ENCODE data around the gene LGI4.
"Not testable (repeated sequence)": the region's sequence is repeated elsewhere in the genome, so short reads cannot be mapped to it uniquely, and the experiment has no call there.

The LGI4 gene

DNA sequence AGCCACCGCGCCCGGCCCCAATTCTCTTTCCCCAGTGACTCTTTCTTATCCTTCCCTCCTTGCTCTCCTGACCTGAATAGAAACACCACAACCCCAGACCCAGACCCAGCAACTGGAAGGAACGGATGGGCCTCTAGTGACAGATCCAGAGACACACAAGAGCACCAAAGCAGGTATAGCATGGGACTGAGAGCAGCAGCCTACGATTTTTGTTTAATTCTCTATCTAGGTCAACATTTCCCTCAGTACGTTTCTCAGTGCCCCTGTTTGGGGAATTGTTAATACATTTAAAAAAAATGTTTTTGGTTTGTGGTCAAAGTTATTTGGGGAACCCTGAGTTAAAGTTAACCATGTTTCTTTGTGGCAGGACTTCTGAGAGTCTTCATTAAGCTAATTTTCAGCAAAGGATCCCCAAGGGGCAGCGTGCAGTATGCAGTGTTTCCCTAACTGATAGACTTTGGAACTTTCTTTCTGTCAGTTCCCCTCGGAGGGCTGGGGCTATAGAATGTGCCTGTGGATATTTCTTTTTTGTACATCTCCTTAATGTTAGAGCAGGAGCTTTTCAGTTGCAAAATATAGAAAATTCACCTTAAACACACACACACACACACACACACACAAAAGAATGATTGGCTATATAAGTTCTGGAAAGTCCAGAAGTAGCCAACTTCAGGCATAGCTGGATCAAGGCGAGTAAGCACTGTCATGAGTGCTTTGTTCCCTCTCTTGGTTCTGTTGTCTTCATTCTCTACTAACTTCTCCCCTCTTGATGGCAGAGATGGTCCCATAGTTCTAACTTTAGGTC is 26.0 kb upstream of the LGI4 start:
- no peak for DNase-seq (ENCODE audit: low spot score)

DNA sequence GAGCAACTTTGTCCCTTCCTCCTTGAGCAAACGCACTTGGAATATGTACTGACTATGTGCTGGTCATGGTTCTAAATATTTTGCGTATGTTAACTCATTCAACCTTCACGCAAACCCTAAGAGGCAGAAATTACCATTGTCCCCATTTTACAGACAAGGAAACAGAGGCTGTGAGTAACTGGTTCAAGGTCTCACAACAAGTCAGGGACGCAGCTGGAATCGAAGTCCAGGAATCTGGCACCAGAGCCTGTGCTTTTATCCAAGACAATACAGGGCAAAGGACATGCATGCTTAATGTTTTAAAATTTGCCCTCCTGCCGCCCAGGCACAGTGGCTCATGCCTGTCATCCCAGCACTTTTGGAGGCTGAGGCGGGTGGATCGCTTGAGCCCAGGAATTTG is 24.7 kb upstream of the LGI4 start:
- DNase-seq (ENCODE audit: low spot score) = no peak

GRCh38 chr19:35157431-35157830 is 22.6 kb upstream of the LGI4 start:
- no peak for DNase-seq (ENCODE audit: low spot score)

DNA sequence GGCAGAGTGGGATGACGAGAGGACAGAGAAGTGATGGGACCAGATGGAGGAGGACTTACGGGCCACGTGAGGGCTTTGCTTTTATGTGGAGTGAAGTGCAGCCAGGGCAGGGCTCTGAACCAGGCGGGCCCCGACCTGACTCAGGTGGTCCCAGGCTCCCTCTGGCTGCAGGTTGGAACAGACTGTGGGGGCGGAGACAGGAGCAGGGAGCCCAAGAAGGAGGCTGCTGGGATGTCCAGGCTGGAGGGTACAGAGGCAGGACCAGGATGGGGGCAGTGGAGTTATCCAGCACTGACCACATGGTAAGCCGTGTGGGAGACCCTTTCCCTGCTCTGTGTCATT is 21.8 kb upstream of the LGI4 start:
- DNase-seq (ENCODE audit: low spot score) = no peak

DNA sequence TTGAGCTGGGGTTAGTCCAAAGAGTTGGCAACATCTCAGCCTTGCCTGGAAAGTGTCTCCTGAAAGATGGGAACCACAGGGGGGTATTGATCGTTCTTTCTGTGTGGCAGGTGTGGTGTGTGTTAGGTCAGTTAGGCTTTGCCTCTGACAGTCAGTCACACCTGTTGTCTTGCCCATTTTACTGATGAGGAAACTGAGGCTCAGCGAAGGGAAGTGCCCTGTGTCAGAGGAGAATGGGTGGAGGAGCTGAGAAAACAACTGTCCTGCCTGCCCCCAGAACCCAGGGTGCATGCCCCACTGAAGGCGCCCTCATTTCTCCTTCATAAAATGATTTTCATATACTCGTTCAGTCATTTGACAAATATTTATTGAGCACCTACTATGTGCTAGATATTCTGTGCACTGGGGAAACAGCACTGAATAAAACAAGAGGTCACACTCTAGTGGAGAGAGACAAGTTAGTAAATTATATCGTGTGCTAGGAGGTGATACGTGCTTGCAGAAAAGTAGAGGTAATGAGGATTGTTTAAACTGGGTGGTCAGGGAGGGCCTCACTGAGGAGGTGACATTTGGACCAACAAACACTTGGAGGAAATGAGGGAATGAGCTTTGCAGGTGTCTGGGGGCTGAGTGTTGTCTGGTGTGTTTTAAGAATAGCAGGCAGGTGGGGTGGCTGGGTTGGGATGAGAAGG is 21.3 kb upstream of the LGI4 start:
- no peak for DNase-seq (ENCODE audit: low spot score)

GRCh38 chr19:35155441-35155840 is 20.6 kb upstream of the LGI4 start:
- peak; percentile 65 for DNase-seq (ENCODE audit: low spot score)

DNA sequence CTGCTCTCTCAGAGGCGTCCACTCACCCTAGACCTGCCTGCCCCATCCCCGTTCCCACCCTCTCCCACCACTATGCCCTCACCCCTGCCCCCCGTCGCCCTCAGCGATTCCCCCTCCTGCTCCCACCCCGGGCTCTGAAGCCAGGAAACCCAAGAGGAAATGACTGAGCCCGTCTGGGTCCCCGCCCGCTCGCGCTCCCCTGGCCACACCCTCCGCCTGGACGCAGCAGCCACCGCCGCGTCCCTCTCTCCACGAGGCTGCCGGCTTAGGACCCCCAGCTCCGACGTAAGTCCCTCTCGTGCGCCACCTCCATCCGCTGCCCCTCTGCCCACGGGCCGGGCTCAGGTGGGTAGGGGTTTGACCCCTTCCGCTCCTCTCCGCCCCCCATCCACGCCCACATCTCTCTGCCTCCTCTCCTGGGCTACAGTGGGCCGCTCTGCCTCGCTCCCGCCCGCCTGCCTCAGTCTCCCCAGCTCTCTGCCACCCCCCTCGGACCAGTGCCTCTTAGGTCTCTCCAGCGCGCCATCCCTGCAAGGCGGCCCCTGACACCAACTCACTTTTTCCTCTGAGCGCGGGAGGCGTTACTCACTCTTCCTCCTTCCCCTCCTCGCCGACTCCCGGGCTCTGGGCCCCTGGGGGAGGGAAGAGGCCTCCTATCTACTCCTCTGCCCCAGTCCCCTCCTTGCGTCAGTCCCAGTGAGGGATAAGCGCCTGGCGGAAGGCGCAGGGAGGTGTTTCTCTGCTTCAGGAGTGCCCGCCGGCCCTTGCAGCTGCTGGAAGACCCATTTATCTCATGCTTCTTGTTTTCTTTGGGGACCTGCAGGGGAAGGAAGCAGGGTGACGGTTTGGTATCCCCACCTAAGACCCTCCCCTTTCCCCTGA is 19.9 kb upstream of the LGI4 start, which contains the start of gene FXYD5:
FXYD5 (plus strand) TSS at position 211 of the 882 bp plus-strand sequence. CDS start 816 bp downstream, outside the sequence.
- peak; percentile 89 for DNase-seq (ENCODE audit: low spot score)

- DNase-seq (ENCODE audit: low spot score) = peak; percentile 72
Measured at GRCh38 chr19:35153701-35154524, 19.1 kb upstream of the LGI4 start.

DNA sequence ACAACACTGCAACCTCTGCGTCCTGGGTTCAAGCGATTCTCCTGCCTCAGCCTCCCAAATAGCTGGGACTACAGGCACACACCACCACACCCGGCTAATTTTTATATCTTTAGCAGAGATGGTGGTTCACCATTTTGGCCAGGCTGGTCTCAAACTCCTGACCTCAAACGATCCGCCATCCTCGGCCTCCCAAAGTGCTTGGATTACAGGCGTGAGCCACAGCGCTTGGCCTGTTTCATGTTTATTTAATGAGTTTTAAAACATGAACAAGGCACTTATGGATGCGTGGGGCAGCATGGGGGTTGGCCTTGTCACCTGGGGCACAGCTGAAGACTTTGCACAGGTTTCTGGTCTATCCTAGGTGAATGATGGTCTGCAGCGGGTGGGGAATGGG is 18.3 kb upstream of the LGI4 start:
- DNase-seq (ENCODE audit: low spot score) = not testable (repeated sequence)

GRCh38 chr19:35151273-35152065 is 16.6 kb upstream of the LGI4 start:
- DNase-seq (ENCODE audit: low spot score) = no peak

GRCh38 chr19:35150445-35150844 is 15.6 kb upstream of the LGI4 start:
- DNase-seq (ENCODE audit: low spot score) = no peak

DNA sequence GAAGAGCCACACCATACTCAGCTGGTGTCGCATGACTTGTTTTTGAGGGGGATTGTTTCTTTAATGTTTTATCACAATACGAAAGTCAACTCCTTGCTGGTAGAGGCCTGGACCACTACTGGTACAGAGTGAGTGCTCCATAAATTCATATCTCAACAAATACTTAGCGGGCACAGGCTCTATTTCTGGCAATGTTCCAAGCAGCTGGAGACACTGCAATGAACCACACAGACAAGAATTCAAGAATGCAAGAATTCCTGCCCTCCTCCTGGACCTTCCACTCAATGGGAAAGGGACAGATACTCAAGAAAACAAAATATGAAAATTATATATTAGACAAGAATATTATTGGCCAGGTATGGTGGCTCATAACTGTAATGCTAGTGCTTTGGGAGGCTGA is 14.6 kb upstream of the LGI4 start:
- DNase-seq (ENCODE audit: low spot score) = no peak

- DNase-seq (ENCODE audit: low spot score) = no peak
Measured at GRCh38 chr19:35146746-35147459, 12.0 kb upstream of the LGI4 start.

DNA sequence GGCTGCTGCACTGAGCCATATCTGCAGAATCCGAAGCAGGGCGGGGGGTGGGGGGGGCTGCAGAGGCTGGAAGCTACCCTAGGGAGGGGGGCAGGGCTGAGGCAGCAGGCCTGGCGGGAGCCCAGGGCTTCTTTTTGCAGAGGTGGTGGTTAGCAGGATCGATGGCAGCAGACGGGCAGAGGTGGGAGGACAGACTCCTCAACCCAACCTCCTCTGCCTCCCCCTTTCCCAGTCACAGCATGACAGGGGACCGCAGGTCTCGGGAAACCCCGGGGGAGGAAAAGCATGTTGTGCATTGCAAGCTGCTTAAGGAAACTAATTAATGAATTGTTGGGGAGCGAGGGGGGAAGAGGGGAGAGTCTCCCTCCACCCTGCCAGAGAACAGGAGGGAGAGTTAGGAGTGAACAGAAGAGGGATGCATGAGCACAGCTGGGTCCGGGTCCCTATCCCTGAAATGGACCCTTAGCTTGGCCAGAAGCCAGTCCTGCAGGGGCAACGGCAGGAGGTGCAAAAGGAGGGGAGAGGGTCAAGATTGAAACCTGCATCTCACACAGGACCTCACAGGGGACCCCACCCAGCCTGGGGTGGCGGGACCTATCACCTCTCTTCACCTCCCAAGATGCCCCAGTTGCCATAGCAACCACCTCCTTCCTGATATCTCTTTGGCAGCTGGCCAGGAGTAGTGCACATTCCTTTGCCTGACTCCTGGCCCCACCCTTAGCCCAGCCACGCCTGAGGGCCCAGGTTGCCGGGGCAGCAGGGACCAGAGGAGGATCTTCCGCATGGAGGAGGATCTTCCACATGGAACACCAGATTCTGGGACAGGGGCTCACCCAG is 10.0 kb upstream of the LGI4 start:
- no peak for DNase-seq (ENCODE audit: low spot score)

DNA sequence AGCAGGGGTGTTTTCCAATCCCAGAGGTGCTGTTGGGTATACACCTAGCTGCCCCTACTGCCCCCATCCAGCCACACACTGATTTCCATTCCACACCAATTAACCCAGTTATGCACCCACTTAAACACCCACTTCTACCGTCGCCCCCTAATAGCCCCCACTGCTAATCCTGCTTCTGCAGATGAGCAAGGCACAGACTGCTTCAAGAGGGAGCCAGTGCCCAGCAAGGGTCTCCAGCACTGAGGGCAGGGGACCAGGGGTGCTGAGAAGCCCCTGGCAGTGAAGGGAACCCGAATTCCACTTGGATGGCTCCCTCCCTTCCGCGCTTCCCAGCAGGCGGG is 9.4 kb upstream of the LGI4 start:
- DNase-seq (ENCODE audit: low spot score) = no peak

DNA sequence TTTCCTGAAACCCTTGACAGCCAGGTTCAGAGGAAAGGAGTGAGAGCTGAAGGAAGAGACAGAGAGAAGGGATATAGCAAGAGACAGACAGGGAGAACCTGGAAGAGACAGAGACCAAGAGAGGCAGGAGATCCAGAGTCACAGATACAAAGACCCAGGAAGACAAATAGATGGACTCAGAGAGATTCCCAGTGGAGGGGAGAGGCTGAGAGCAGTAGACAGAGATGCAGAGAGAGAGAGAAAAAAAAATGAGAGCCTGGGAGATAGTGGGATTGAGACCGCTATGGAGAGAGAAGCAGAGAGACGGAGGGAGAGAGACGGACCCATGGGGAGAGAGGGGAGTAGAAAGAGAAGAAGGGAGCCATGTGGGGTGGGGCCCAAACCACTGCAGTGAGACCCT is 9.0 kb upstream of the LGI4 start:
- no peak for DNase-seq (ENCODE audit: low spot score)

- no peak for DNase-seq (ENCODE audit: low spot score)
Measured at GRCh38 chr19:35143231-35143715, 8.4 kb upstream of the LGI4 start, which contains the start of gene FXYD7. Gene FXYD7, plus strand, starts transcription at chr19:35143255. Its CDS starts 79 bp downstream, at chr19:35143334.

- no peak for DNase-seq (ENCODE audit: low spot score)
Measured at GRCh38 chr19:35142606-35143230, 7.9 kb upstream of the LGI4 start.

All from RKO (cell line).